ENCODE data around the gene SEMA4B.
"Not testable (repeated sequence)": the region's sequence is repeated elsewhere in the genome, so short reads cannot be mapped to it uniquely, and the experiment has no call there.

Gene SEMA4B

GRCh38 chr15:90249203-90249863 lies 48.2 kb downstream of the SEMA4B start, which contains the start of gene TTLL13:
Gene TTLL13, plus strand, starts transcription at chr15:90249556. Its CDS starts 1,075 bp downstream, at chr15:90250631.
- Histone ChIP-seq H3K4me3 (ENCODE audit: insufficient read depth, low read length, poor library complexity, severe bottlenecking) (no peak within 1 kb of the TSS), H4K20me1 (ENCODE audit: low read depth, low read length) (no peaks in the 10 kb centered on the region), H3K4me2 (ENCODE audit: low read depth, low read length, poor library complexity, severe bottlenecking) (no peak within 1 kb of the TSS), H3K9me2 (replicated peaks; ENCODE audit: insufficient read depth, low read length) (no peaks in the 10 kb centered on the region), H3K27me3 (ENCODE audit: low read length) (no peaks in the 10 kb centered on the region), H3K9me3 (ENCODE audit: insufficient read depth, low read length) (no peaks in the 10 kb centered on the region), H3K79me2 (ENCODE audit: insufficient read depth, low read length) (no peaks in the 10 kb centered on the region), H3K36me3 (ENCODE audit: low read length) (no peaks in the 10 kb centered on the region), H2AFZ (ENCODE audit: low read depth, low read length, severe bottlenecking) (no peak within 1 kb of the TSS), H3K9ac (ENCODE audit: low read length) (no peak within 1 kb of the TSS), H3F3A (ENCODE audit: insufficient read depth) (no peaks in the 10 kb centered on the region), H3K27ac (ENCODE audit: low read depth, low read length) (no peak within 1 kb of the TSS)
- no peak for TF ChIP-seq EZH2phosphoT487 (conservative IDR thresholded peaks at IDR 0.05; ENCODE audit: low read length)
- no peak for TF ChIP-seq CTCF (IDR thresholded peaks at IDR 0.05; ENCODE audit: insufficient read depth, low read length, poor library complexity, severe bottlenecking)

GRCh38 chr15:90257776-90258175 lies 56.6 kb downstream of the SEMA4B start:
- Histone ChIP-seq H3K4me2 (ENCODE audit: low read depth, low read length, poor library complexity, severe bottlenecking) (no peak overlapping the region), H3K4me3 (ENCODE audit: insufficient read depth, low read length, poor library complexity, severe bottlenecking) (no peak overlapping the region), H3K9ac (ENCODE audit: low read length) (no peak overlapping the region), H4K20me1 (ENCODE audit: low read depth, low read length) (no peaks in the 10 kb centered on the region), H3K27me3 (ENCODE audit: low read length) (no peaks in the 10 kb centered on the region), H3K9me3 (ENCODE audit: insufficient read depth, low read length) (no peaks in the 10 kb centered on the region), H2AFZ (ENCODE audit: low read depth, low read length, severe bottlenecking) (no peak overlapping the region), H3K9me2 (replicated peaks; ENCODE audit: insufficient read depth, low read length) (no peaks in the 10 kb centered on the region), H3K79me2 (ENCODE audit: insufficient read depth, low read length) (no peaks in the 10 kb centered on the region), H3K27ac (ENCODE audit: low read depth, low read length) (no peak overlapping the region), H3F3A (ENCODE audit: insufficient read depth) (no peaks in the 10 kb centered on the region), H3K36me3 (ENCODE audit: low read length) (no peaks in the 10 kb centered on the region)
- TF ChIP-seq EZH2phosphoT487 (conservative IDR thresholded peaks at IDR 0.05; ENCODE audit: low read length) (no peak), CTCF (IDR thresholded peaks at IDR 0.05; ENCODE audit: insufficient read depth, low read length, poor library complexity, severe bottlenecking) (no peak)

- Histone ChIP-seq H3F3A (ENCODE audit: insufficient read depth) (no peaks in the 10 kb centered on the region), H3K4me2 (ENCODE audit: low read depth, low read length, poor library complexity, severe bottlenecking) (no peak overlapping the region), H3K9me3 (ENCODE audit: insufficient read depth, low read length) (no peaks in the 10 kb centered on the region), H2AFZ (ENCODE audit: low read depth, low read length, severe bottlenecking) (no peak overlapping the region), H3K27me3 (ENCODE audit: low read length) (no peaks in the 10 kb centered on the region), H3K79me2 (ENCODE audit: insufficient read depth, low read length) (no peaks in the 10 kb centered on the region), H3K9me2 (replicated peaks; ENCODE audit: insufficient read depth, low read length) (no peaks in the 10 kb centered on the region), H3K9ac (ENCODE audit: low read length) (no peak overlapping the region), H3K4me3 (ENCODE audit: insufficient read depth, low read length, poor library complexity, severe bottlenecking) (no peak overlapping the region), H3K27ac (ENCODE audit: low read depth, low read length) (no peak overlapping the region), H3K36me3 (ENCODE audit: low read length) (no peaks in the 10 kb centered on the region), H4K20me1 (ENCODE audit: low read depth, low read length) (no peaks in the 10 kb centered on the region)
- no peak for TF ChIP-seq CTCF (IDR thresholded peaks at IDR 0.05; ENCODE audit: insufficient read depth, low read length, poor library complexity, severe bottlenecking)
- TF ChIP-seq EZH2phosphoT487 (conservative IDR thresholded peaks at IDR 0.05; ENCODE audit: low read length): no peak
These were observed 58.4 kb downstream of the SEMA4B start for GRCh38 chr15:90259524-90259923.

GRCh38 chr15:90260731-90261130 lies 59.6 kb downstream of the SEMA4B start:
- H3K27me3 ChIP-seq (ENCODE audit: low read length); H3K4me3 ChIP-seq (ENCODE audit: insufficient read depth, low read length, poor library complexity, severe bottlenecking); H2AFZ ChIP-seq (ENCODE audit: low read depth, low read length, severe bottlenecking); H3K9me3 ChIP-seq (ENCODE audit: insufficient read depth, low read length); H3K36me3 ChIP-seq (ENCODE audit: low read length); H3K27ac ChIP-seq (ENCODE audit: low read depth, low read length); H4K20me1 ChIP-seq (ENCODE audit: low read depth, low read length); H3K9me2 ChIP-seq (replicated peaks; ENCODE audit: insufficient read depth, low read length); H3K4me2 ChIP-seq (ENCODE audit: low read depth, low read length, poor library complexity, severe bottlenecking); H3K9ac ChIP-seq (ENCODE audit: low read length); H3K79me2 ChIP-seq (ENCODE audit: insufficient read depth, low read length); H3F3A ChIP-seq (ENCODE audit: insufficient read depth): not testable (repeated sequence)
